ENCODE results near the gene MUC22.
"Not testable (repeated sequence)": the region's sequence is repeated elsewhere in the genome, so short reads cannot be mapped to it uniquely, and the experiment has no call there.

Gene MUC22

DNA sequence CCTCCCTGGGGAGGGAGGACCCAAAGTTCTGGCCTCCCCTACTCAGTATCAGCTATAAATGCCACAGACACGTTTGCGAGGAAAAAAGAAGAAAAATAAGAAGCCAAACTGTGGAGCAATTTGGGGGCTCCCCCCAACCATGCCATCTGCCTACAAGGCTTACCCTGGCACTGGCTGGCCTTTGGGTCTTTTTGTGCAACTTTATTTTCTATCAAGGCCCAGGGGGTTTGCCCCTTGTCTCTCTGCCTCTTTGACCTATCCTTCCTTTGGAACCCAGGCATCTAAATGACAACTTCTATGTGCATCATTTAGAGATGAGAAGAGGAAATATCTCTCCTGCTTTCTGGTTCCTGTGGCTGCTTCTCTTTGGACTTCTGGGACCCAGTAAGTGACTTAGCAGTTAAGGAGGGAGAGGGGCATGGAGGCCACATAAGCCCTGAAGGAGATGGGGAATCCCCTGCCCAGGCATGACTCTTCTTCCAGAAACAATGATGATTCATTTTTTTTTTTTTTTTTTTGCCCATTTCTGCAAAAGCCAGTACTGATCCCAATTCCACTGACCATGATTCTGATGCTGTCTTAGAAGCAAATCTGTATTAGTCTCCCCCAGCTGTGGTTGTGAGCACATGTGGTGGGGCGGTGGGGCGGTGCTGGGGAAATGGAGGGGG is at the start of gene MUC22:
Gene MUC22 (plus strand): TSS at position 82 of the 668 bp plus-strand sequence. CDS start 233 bp downstream, at position 315.
- peak in 1 of 4 experiments; percentile 15 for DNase-seq (ENCODE audit: low read depth in 4 of 4, low spot score in 1 of 4)

DNA sequence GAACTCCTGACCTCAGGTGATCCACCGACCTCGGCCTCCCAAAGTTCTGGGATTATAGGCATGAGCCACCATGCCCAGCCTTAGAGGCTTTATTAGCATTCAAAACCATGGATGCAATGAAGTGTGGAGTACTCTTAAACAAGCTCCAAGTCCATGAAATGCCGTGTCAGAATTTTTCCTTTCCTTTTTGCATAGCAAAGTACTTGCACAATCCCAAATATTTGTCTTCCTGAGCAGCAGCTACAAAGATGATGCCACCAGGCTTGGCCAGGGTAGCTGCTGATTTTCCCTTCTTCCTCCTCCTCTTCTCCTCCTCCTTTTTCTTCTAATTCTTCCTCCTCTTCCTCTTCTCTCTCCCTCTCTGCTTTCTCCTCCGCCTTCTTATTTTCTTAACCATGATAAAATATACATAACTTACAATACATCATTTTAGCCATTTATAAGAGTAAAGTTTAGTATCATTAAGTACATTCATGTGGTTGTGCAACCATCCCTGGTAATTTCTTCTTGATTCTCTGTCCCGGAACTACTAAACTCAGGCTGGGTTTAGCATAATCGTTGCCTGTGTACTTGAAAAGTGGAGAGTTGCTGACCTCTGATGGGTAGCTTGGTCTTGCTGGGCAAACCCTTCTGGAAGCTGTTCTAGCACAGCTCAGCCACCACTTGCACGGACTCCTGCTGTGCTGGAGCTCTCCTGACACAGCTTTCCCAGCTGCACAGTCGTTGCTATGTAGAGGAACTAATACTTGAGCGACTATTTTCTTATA is 49.2 kb upstream of the MUC22 start:
- no peak for DNase-seq (ENCODE audit: low read depth in 4 of 4, low spot score in 1 of 4)

DNA sequence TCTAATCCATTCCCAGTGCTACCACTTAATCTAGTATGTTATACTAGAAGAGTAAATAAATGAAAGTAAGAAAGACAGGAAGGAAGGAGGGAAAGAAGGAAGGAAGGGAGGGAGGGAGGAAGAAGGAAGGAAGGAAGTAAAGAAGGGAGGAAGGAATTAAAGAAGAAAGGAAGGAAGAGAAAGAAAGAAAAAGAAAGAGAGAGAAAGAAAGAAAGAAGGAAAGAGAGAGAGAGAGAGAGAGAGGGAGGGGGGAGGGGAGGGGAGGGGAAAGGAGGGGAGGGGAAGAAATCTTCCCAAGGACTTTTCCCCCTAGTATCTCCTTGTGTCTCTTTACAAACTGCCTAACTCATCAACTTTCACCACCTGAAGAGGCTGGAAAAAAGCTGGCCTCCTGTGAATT is 47.6 kb upstream of the MUC22 start:
- no peak for DNase-seq (ENCODE audit: low read depth in 4 of 4, low spot score in 1 of 4)

DNA sequence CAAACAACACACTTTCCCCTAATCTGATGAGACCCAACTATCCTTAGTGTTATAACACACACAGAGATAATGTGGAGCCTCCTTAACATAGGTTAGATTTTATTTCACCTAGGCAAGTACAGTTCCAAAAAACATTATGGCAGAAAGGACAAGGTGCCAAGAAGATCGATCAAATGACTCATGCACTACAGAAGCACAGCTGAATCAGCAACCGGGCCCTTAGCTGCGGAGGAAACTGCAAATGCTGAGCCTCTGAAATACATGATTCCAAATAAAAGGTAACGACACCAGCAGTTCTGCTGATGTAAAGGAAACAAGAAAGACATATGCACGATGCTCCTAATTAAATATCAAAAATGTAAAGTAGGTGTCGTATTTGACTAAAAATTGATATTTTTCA is 46.6 kb upstream of the MUC22 start:
- DNase-seq (ENCODE audit: low read depth in 4 of 4, low spot score in 1 of 4): no peak

DNA sequence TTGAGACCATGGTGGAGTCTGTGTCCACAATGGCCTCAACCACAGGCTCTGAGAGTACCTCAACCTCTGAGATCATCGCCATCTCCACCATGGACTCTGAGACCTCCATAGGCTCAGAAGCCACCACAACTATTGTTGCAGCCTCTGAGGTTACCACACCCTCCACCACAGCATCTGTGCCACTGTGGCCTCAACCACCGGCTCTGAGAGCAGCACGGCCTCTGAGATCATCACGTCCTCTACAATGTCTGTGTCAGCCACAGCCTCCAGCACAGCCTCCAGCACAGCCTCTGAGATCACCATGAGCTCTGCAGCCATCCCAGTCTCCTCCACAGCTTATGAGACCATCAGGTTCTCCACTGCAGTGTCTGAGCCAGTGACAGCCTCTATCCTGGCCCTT is 46.2 kb upstream of the MUC22 start:
- DNase-seq (ENCODE audit: low read depth in 4 of 4, low spot score in 1 of 4): no peak

DNA sequence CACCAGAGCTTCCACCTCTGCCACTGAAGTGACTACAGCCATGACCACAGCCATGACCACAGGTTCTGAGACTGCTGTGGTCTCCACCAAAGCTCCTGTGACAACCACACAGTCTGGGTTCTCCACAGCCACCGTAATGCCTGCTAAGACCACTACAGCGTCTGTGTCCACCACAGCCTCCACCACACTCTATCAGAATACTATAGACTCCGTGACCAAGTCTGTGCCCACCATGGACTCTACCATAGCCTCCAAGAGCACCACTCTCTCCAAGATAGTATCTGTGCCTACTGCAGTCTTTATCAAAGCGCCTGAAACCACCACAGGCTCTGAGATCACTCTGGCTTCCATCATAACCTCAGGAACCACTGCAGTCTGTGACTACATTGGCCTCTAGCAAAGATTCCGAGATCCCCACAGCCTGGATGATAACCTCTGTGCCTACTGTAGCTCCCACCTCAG is 45.1 kb upstream of the MUC22 start:
- DNase-seq (ENCODE audit: low read depth in 4 of 4, low spot score in 1 of 4): no peak

DNA sequence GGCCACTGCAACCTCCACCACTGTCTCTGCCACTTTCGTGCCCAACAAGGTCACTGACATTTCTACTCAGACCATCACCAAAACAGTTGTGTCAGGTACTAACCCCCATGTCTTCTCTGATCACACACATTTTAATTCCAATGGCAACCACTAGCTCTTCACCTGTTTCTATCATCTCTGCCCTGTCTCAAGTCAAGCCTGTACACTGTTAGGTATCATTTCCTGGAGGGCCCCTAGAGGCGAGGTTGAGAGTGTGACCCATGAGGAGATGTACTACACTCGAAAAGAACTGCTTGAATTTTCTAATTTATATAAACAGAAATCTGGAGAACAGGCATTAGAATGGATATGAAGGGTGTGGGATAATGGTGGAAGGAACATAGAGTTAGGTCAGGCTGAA is 44.1 kb upstream of the MUC22 start:
- DNase-seq (ENCODE audit: low read depth in 4 of 4, low spot score in 1 of 4): no peak

DNA sequence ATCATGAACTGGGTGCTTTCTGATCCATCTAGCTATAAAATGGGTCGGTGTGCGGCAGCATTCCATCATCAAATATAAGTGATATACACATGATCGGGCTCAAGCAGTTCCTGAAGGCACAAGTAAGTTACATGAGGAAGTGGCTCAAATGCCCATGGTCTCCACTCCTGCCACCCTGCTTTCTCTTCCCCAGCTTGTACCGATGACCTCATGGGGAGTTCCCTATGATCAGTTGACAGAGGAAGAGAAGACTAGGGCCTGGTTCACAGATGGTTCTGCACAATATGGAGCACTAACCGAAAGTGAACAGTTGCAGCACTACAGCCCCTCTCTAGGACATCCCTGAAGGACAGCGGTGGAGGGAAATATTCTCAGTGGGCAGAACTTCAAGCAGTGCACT is 41.1 kb upstream of the MUC22 start:
- not testable (repeated sequence) for DNase-seq (ENCODE audit: low read depth in 4 of 4, low spot score in 1 of 4)

DNA sequence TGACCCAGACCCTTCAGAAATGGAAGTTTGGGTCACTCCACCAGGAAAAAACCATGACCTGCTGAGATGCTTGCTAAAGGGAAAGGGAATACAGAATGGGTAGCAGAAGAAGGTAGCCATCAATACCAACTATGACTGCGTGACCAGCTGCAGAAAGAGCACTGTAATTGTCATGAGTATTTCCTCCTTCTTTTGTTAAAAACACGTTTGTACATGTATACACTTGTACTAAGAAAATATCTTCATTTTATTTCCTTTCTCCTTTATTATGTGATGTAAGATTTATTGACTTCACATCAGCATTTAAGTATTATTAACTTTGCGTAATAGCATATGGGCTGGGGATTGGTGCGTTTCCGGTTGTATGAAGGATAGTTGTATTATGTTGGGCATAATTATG is 39.3 kb upstream of the MUC22 start:
- no peak for DNase-seq (ENCODE audit: low read depth in 4 of 4, low spot score in 1 of 4)

DNA sequence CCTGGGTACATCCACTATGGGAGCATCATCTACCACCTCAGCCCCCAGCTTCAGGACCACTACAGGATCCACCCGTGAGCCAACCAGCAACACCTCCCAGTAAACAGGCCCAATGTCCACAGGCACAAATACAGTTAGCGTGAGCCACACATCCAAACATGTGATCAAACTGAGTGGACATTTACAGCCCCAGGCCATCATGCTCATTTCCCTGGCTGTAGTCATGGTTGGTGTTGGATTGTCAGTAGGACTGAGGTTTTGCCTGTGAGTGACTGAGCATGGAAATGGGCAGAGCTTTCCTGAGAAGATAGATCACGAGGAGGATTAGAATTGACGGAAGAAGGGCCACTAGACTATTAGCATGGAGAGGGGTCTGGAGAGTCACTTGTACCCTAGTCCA is 37.5 kb upstream of the MUC22 start:
- DNase-seq (ENCODE audit: low read depth in 4 of 4, low spot score in 1 of 4): no peak

DNA sequence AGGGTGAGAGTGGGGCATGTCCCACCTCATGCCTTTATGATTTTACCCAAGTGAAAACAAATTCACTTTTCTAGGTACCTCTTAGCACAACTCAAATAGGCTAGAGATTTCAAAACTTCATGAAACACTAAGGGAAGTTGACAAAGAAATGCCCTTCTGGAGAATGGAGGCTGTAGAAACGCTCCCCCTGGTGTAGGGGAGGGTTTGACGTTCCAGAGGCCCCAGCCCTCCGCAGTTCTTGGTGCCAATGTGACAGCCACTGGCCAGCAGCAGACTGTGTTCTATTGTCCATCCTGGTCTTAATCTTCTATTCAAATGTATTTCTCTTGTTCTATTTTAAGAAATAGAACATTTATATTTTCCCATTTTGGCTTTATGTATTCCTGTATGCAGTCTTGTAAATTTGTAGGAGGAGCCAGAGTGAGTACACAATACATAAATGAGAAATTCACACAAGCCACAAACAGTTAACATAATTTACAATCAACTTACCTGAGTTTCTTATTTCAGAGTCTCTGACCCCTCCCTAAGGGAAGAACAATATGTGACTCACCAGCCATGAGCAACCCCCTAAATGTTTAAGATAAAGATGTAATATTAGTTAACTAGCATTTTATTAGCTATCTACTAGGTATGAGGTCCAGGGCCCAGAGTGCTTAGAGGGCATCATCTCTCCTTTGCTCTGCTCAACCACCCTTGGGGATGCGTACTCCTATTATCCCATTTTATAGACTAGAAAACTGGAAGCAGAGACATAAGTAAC is 35.6 kb upstream of the MUC22 start:
- DNase-seq (ENCODE audit: low read depth in 4 of 4, low spot score in 1 of 4): no peak

DNA sequence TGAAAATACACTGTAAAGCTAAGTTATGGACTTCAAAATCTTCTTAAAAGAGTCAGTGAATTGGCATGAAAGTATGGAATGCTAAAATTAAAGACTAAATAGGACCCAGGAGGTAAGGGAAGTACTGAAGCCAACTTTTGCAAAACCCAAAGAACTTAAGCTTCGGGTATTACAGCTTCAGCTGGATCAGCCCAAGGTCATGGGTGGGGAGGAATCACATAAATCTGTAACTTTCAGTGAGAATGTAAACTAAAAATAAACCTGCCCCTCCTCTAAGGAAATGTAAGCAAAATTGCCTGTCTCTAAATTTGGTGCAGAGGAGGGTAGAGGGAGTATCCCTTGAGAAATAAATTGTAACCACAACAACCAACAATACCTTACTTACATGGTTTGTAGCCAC is 31.1 kb upstream of the MUC22 start:
- DNase-seq (ENCODE audit: low read depth in 4 of 4, low spot score in 1 of 4): no peak

DNA sequence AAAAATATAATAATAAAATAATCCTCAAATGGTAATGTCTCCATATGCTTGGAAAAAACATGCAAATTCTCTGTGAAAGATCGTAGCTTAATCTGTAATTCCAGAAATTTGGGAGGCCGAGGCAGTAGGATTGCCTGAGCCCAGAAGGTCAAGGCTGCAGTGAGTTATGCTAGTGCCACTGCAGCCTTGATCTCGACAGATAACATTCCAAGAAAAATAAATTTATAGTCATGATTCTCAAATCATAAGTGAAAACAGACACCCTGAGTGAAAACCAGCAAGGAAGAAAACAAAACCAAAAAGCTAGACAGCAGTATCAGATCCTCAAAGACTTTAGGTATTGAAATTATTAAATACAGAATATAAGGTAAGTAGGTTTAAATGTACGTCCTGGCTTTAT is 30.6 kb upstream of the MUC22 start:
- DNase-seq (ENCODE audit: low read depth in 4 of 4, low spot score in 1 of 4): no peak

DNA sequence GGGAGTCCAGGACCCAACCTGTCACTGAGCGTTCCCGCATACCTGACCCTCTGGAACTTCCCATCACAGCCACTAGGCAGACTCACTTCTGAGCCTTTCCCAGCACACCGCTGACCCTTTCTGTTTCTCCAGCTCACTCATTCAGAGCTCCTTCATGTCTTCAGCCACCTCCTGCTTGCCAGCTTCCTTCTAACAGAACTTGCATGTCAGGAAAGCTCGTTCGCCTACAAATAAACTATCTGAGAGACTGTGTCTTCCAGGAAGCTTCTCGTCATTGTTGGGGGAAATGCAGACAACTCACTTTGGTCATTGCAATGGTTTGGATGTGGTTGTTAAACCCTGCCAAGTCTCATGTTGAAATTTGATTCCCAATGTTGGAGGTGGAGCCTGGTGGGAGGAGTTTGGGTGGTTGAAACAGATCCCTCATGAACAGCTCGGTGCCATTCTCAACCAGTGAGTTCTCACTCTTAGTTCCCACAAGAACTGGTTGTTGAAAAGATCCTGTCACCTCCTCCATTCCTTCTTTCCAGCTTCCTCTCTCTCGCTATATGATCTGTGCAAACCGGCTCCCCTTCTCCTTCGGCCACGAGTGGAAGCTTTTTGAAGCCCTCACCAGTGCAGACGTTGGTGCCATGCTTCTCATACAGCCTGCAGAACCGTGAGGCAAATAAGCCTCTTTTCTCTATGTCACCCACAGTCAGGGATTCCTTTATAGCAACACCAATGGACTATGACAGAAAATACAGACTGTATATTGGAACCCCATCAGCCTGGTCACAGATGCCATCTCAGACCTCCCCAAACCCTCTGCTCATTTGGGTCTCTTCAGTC is 28.1 kb upstream of the MUC22 start:
- no peak for DNase-seq (ENCODE audit: low read depth in 4 of 4, low spot score in 1 of 4)

DNA sequence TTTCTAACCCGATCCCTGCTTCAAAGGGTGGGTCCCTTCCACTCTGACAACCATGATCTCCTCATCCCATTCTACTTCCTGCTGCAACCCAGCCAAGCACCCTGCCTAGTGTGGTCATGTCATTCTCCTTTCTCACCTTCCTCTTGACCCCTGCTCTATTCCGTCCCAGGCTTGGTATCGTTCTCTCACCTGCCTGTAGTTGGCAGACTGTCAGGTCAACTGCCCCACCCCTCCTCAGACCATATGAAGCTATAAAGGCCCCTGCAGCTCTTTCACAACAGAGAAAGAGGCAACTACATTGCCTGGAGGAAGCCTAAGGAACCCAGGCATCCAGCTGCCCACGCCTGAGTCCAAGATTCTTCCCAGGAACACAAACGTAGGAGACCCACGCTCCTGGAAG is 26.8 kb upstream of the MUC22 start, which contains the start of gene MUC21:
Gene MUC21 (plus strand): TSS at position 280 of the 400 bp plus-strand sequence. CDS start 241 bp downstream, outside the sequence.
- no peak for DNase-seq (ENCODE audit: low read depth in 4 of 4, low spot score in 1 of 4)

DNA sequence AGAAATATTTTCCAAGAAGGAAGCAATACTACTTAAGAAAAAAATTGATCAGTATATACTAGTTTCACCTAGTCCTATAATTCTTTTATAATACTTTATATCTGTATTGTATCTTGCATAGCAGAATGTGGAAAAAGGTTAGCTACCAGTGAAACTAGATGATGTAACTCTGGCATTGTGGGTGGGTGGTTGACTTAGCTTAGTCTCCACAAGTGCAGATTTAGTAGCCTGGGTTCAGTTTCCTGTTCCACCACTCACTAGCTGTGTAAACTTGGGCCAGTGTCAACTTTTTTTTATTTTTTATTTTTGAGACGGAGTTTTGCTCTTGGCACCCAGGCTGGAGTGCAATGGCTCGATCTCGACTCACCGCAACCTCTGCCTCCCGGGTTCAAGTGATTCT is 24.8 kb upstream of the MUC22 start:
- no peak for DNase-seq (ENCODE audit: low read depth in 4 of 4, low spot score in 1 of 4)

DNA sequence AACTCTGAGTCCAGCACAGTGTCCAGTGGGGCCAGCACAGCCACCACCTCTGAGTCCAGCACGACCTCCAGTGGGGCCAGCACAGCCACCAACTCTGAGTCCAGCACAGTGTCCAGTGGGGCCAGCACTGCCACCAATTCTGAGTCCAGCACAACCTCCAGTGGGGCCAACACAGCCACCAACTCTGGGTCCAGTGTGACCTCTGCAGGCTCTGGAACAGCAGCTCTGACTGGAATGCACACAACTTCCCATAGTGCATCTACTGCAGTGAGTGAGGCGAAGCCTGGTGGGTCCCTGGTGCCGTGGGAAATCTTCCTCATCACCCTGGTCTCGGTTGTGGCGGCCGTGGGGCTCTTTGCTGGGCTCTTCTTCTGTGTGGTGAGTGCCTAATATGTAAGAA is 23.0 kb upstream of the MUC22 start:
- no peak for DNase-seq (ENCODE audit: low read depth in 4 of 4, low spot score in 1 of 4)

DNA sequence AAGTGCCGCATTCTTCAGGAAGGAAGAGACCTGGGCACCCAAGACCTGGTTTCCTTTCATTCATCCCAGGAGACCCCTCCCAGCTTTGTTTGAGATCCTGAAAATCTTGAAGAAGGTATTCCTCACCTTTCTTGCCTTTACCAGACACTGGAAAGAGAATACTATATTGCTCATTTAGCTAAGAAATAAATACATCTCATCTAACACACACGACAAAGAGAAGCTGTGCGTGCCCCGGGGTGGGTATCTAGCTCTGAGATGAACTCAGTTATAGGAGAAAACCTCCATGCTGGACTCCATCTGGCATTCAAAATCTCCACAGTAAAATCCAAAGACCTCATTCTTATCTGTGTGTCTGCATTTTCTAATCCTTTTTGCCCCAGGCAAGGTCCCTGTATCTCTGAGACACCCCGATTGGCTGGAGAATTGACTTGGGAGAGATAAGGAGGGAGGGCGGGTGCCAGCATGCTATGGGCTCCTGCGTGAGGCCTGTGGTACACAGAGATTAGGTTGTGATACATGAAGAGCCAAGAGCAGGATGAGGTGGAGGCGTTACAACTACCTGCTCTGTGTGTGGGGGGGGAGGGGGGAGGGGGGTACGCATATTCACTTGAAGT is 22.0 kb upstream of the MUC22 start:
- DNase-seq (ENCODE audit: low read depth in 4 of 4, low spot score in 1 of 4): no peak

DNA sequence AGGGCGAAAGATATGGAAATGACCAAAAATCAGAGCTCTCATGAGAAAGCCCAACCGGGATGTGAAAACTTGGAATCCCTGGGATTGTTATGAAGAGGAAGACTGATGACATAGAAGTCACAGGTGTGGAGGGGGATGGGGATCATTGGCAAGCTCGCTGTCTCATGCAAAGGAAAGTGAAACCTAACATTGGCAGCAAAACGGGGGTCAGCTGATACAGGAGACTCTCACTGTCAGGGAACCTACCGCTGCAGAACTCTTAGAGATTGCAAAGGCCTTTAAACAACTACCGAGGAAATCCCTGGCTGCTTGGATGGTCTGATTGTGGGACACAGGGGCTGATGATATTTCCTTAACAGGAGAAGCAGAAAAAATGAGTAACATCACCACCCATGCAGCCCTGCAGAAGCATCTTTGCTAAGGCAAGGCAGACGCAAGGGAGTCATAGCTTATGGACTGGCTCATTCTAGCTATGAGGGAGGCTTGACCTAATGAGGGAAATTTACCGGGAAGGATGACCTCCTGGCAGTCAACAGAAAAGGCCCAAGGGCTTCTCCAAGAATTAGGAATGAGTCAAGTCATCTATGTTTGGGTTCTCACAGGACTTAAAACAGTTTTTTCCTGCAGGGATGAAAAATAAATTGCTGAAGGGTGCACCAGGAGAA is 19.7 kb upstream of the MUC22 start:
- DNase-seq (ENCODE audit: low read depth in 4 of 4, low spot score in 1 of 4): no peak

DNA sequence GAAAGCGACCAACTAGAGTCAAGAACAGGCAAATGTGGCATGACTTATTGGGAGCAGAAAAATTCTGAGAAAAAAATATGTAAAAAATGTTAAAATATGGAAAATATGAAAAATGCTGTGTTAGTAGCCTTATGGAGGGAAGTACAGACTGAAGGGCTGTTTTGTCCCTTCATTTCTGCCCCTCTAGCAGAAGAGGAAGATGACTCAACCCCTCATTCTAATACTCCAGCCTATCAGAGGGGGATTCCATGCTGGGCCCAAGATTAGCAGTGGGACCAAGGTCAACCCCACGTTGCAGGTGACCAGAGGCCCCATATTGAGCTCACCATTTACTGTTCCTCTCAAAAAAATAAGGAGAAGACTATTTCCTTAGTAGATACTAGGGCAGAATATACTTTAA is 18.4 kb upstream of the MUC22 start:
- no peak for DNase-seq (ENCODE audit: low read depth in 4 of 4, low spot score in 1 of 4)

All from stimulated activated CD4-positive, alpha-beta T cell treated with anti-CD3 and anti-CD28 coated beads, Interleukin-1b, Interleukin-23, amount 100 ng/mL, for 24 hours (primary cell).